IMR-90 (cell line): Measurements from ENCODE around the gene MGAT3. TPM values are rescaled to one million over a fixed set of nuclear protein-coding genes. Genes with fewer than 3 reads are reported as not detected.

Source experiments
- ATAC-seq: fragments of 200-7000 bp; cut with Tn5 transposase; 2 replicates; pipeline ENCODE4 v1.9.1; 2020; ENCODE audit warnings: low read depth, mild to moderate bottlenecking, moderate library complexity
- BruUV-seq: library from RNA; stranded (reverse); fragments of 400-500 nt; replicated peaks from 2 replicates; lab custom pipeline; 2021; lab: Mats Ljungman, UMichigan
- CTCF ChIA-PET: fragments of 300-600 bp; formaldehyde crosslinking; extraction: SDS; loops from one replicate; lab custom pipeline; 2021; ENCODE audit warnings: antibody characterized with exemption; lab: Yijun Ruan, JAX
- POLR2A ChIA-PET: fragments of 300-600 bp; sonication (Branson Sonifier 250); formaldehyde crosslinking; loops from one replicate; lab custom pipeline; 2022; ENCODE audit warnings: antibody characterized with exemption; ENCODE audit not compliant: unreplicated experiment; lab: Charles Lee
- DNase-seq: peaks from one replicate; pipeline ENCODE4 v3.0.0; 2013
- H2AFZ ChIP-seq: replicated peaks from 2 replicates; pipeline ENCODE3; 2013; ENCODE audit warnings: low read length, mild to moderate bottlenecking; ENCODE audit not compliant: poor library complexity
- H2AK5ac ChIP-seq: 2 replicates; pipeline ENCODE4 v1.6.1; 2013; ENCODE audit warnings: low read depth, low read length, inconsistent platforms
- H2AK9ac ChIP-seq: replicated peaks from 2 replicates; pipeline ENCODE3; 2013; ENCODE audit warnings: mild to moderate bottlenecking, low read depth, low read length, moderate library complexity; ENCODE audit not compliant: poor library complexity
- H2BK120ac ChIP-seq: 2 replicates; pipeline ENCODE4 v1.6.1; 2013; ENCODE audit warnings: low read depth, low read length, inconsistent platforms
- H2BK15ac ChIP-seq: 3 replicates; pipeline ENCODE4 v1.6.1; 2013; ENCODE audit warnings: low read depth, low read length, inconsistent platforms
- H2BK20ac ChIP-seq: 2 replicates; pipeline ENCODE4 v1.6.1; 2013; ENCODE audit warnings: low read depth, mild to moderate bottlenecking, inconsistent platforms, low read length, moderate library complexity
- H2BK5ac ChIP-seq: 2 replicates; pipeline ENCODE4 v1.6.1; 2013; ENCODE audit warnings: mild to moderate bottlenecking, low read depth, low read length, inconsistent platforms; ENCODE audit not compliant: poor library complexity, severe bottlenecking
- H3K14ac ChIP-seq: replicated peaks from 2 replicates; pipeline ENCODE4 v1.6.1; 2013; ENCODE audit warnings: low read depth, low read length, inconsistent platforms
- H3K18ac ChIP-seq: 2 replicates; pipeline ENCODE4 v1.6.1; 2013; ENCODE audit warnings: low read depth, low read length, control low read depth
- H3K23ac ChIP-seq: 2 replicates; pipeline ENCODE4 v1.6.1; 2013; ENCODE audit warnings: low read depth, low read length, inconsistent platforms
- H3K27ac ChIP-seq: 2 replicates; pipeline ENCODE4 v1.5.1; 2013; ENCODE audit warnings: mild to moderate bottlenecking, control low read depth, low read length; ENCODE audit not compliant: insufficient read depth
- H3K27me3 ChIP-seq: 2 replicates; pipeline ENCODE4 v1.6.1; 2013; ENCODE audit warnings: low read length; ENCODE audit not compliant: control insufficient read depth, insufficient read depth
- H3K36me3 ChIP-seq: 2 replicates; pipeline ENCODE4 v1.6.1; 2013; ENCODE audit warnings: low read length, mixed read lengths; ENCODE audit not compliant: control insufficient read depth, insufficient read depth
- H3K4ac ChIP-seq: 2 replicates; pipeline ENCODE4 v1.6.1; 2013; ENCODE audit warnings: low read depth, low read length, inconsistent platforms
- H3K4me1 ChIP-seq: 2 replicates; pipeline ENCODE4 v1.6.1; 2013; ENCODE audit warnings: low read length, mixed read lengths; ENCODE audit not compliant: control insufficient read depth, insufficient read depth
- H3K4me2 ChIP-seq: 2 replicates; pipeline ENCODE4 v1.6.1; 2013; ENCODE audit warnings: low read depth, mild to moderate bottlenecking, control low read depth, low read length, moderate library complexity
- H3K4me3 ChIP-seq: 2 replicates; pipeline ENCODE4 v1.5.1; 2013; ENCODE audit warnings: low read depth, mild to moderate bottlenecking, control low read depth, low read length, moderate library complexity; ENCODE audit not compliant: insufficient read depth
- H3K56ac ChIP-seq: 2 replicates; pipeline ENCODE4 v1.6.1; 2013; ENCODE audit warnings: low read length, inconsistent platforms; ENCODE audit not compliant: insufficient read depth; ENCODE audit errors: extremely low read depth
- H3K79me1 ChIP-seq, 2 experiments: 2 replicates each; pipeline ENCODE4 v1.6.1; 2013; ENCODE audit warnings: low read length in 2 of 2, inconsistent platforms in 1 of 2, low read depth in 1 of 2
- H3K9ac ChIP-seq: 2 replicates; pipeline ENCODE4 v1.6.1; 2013; ENCODE audit warnings: low read depth, low read length, control low read depth
- H3K9me1 ChIP-seq: 2 replicates; pipeline ENCODE4 v1.6.1; 2013; ENCODE audit warnings: low read length, inconsistent platforms; ENCODE audit not compliant: insufficient read depth
- H3K9me3 ChIP-seq: 2 replicates; pipeline ENCODE4 v1.6.1; 2013; ENCODE audit warnings: low read length; ENCODE audit not compliant: control insufficient read depth, insufficient read depth
- H4K20me1 ChIP-seq: 2 replicates; pipeline ENCODE4 v1.6.1; 2013; ENCODE audit warnings: low read length, inconsistent platforms; ENCODE audit not compliant: insufficient read depth
- H4K5ac ChIP-seq: 2 replicates; pipeline ENCODE4 v1.6.1; 2013; ENCODE audit warnings: mild to moderate bottlenecking, low read depth, low read length, control low read depth
- H4K8ac ChIP-seq, 2 experiments: 2 replicates each; pipeline ENCODE4 v1.6.1; 2013; ENCODE audit warnings: low read depth in 2 of 2, low read length in 2 of 2, control low read depth in 1 of 2, inconsistent platforms in 1 of 2
- H4K91ac ChIP-seq: 2 replicates; pipeline ENCODE4 v1.6.1; 2013; ENCODE audit warnings: low read depth, low read length, inconsistent platforms; ENCODE audit not compliant: insufficient read depth
- CEBPB ChIP-seq: IDR thresholded peaks from 2 replicates; pipeline ENCODE4 v1.6.1; 2012; ENCODE audit warnings: low read depth, low read length, improper control_type of control experiment
- CHD1 ChIP-seq: IDR thresholded peaks from 2 replicates; pipeline ENCODE4 v1.6.1; 2012; ENCODE audit warnings: low read depth, low read length, improper control_type of control experiment
- FOS ChIP-seq: fragments of 150-350 bp; IDR thresholded peaks from 2 replicates; pipeline ENCODE4 v1.6.1; 2016; ENCODE audit warnings: low read depth, low read length
- MAFK ChIP-seq: IDR thresholded peaks from 2 replicates; pipeline ENCODE4 v1.6.1; 2012; ENCODE audit warnings: low read depth, low read length, improper control_type of control experiment
- MAZ ChIP-seq: IDR thresholded peaks from 2 replicates; pipeline ENCODE4 v1.6.1; 2012; ENCODE audit warnings: low read depth, mild to moderate bottlenecking, low read length, improper control_type of control experiment, moderate library complexity, borderline replicate concordance
- MXI1 ChIP-seq: IDR thresholded peaks from 2 replicates; pipeline ENCODE4 v1.6.1; 2012; ENCODE audit warnings: low read depth, mild to moderate bottlenecking, low read length, moderate library complexity, borderline replicate concordance
- NFE2L2 ChIP-seq: fragments of 150-350 bp; IDR thresholded peaks from 2 replicates; pipeline ENCODE4 v1.6.1; 2016; ENCODE audit warnings: low read depth, mild to moderate bottlenecking, low read length
- RCOR1 ChIP-seq: IDR thresholded peaks from 2 replicates; pipeline ENCODE4 v1.6.1; 2012; ENCODE audit warnings: mild to moderate bottlenecking, low read length, improper control_type of control experiment; ENCODE audit not compliant: insufficient replicate concordance
- RFX5 ChIP-seq: IDR thresholded peaks from 2 replicates; pipeline ENCODE4 v1.8.0; 2012; ENCODE audit warnings: low read depth, mild to moderate bottlenecking, low read length, moderate library complexity
- SMC3 ChIP-seq: fragments of 150-350 bp; IDR thresholded peaks from 2 replicates; pipeline ENCODE4 v1.6.1; 2016; ENCODE audit warnings: low read depth, mild to moderate bottlenecking, antibody characterized with exemption, low read length, moderate library complexity
- WGBS, 2 experiments: methylation state at CpG; one replicate each; pipeline versions ENCODE4 v1.1.5 to v1.1.7; 2013; ENCODE audit warnings: missing lambda C conversion rate in 2 of 2; ENCODE audit not compliant: insufficient read length in 1 of 2; ENCODE audit errors: extremely low coverage in 2 of 2; 5-methylcytosine and 5-hydroxymethylcytosine counted together
- dilution Hi-C: fragments of 300-500 bp; cut with HindIII; formaldehyde crosslinking; loops from one replicate; pipeline ENCODE4 v1.14.3; 2018; ENCODE audit warnings: low sequenced_read_pairs; ENCODE audit not compliant: unreplicated experiment
- in situ Hi-C: fragments of 300-500 bp; cut with MboI; formaldehyde crosslinking; loops from 3 replicates; pipeline ENCODE4 v1.14.3; 2019; ENCODE audit warnings: low sequenced_read_pairs, inconsistent platforms, mixed read lengths
- intact Hi-C: fragments of 100-400 bp; cut with micrococcal nuclease; formaldehyde crosslinking; loops from 2 replicates; pipeline ENCODE4 v1.10.0; 2022
- polyA plus RNA-seq, 3 experiments: library from polyadenylated mRNA; depleted of rRNA; stranded (reverse); fragments of >200 nt; gene quantifications; 2 replicates each; pipeline ENCODE4 v1.2.3, GENCODE V29; 2012; ENCODE audit warnings: low replicate concordance in 1 of 3
- total RNA-seq: library from RNA; depleted of rRNA; stranded (reverse); fragments of >200 nt; gene quantifications from 2 replicates; pipeline ENCODE4 v1.2.3, GENCODE V29; 2012
- TF ChIP-seq, protein P1 (sequence below): conservative IDR thresholded peaks from 2 replicates; pipeline ENCODE4 v1.5.1; 2012; ENCODE audit warnings: mild to moderate bottlenecking, low read depth, low read length, improper control_type of control experiment
- TF ChIP-seq, protein P2 (sequence below): fragments of 150-350 bp; IDR thresholded peaks from 2 replicates; pipeline ENCODE4 v1.6.1; 2017; ENCODE audit warnings: mild to moderate bottlenecking, antibody characterized with exemption, low read length, low read depth
- TF ChIP-seq, protein P3 (sequence below): fragments of 150-350 bp; IDR thresholded peaks from 2 replicates; pipeline ENCODE4 v1.6.1; 2016; ENCODE audit warnings: low read depth, mild to moderate bottlenecking, low read length, moderate library complexity, borderline replicate concordance

The MGAT3 gene
- total and polyA plus RNA-seq, 2 of the 4 experiments (the other 2 are of a cell fraction) = 0.36 to 1.1 TPM

DNA sequence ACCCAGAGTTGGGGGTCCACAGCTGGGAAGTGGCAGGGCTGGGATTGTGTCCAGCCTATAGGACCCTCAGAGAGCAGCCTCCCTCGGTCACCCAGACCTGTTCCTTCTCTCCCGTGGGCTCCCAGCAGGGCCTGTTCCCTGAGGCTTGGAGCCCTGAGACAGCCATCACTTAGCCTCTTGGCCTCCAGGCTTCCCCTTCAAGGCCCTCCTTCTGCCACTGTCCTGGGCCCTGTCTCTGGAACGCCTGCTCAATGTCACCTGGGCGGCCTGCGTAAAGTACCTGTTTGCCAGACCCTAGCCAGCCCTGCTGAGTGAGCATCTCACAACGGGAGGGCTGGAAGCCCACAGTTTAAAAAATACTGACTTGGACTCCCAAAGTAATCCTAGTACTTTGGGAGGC, 6.5 kb downstream of the MGAT3 start:
- Histone ChIP-seq H4K5ac (no peak overlapping the region), H3K56ac (no peak overlapping the region), H3K9ac (no peak overlapping the region), H3K4ac (no peak overlapping the region), H3K27me3 (peaks cover 23% of the 10 kb centered on the region), H3K23ac (no peak overlapping the region), H4K8ac (no peak overlapping the region), H4K91ac (no peak overlapping the region), H3K18ac (no peak overlapping the region), H3K9me3 (no peaks in the 10 kb centered on the region), H3K36me3 (no peaks in the 10 kb centered on the region), H2BK20ac (no peak overlapping the region), H3K4me1 (no peaks in the 10 kb centered on the region), H2AFZ (no peak overlapping the region), H2BK5ac (no peak overlapping the region), H3K9me1 (no peaks in the 10 kb centered on the region), H3K27ac (no peak overlapping the region), H2BK15ac (no peak overlapping the region), H2AK9ac (no peak overlapping the region), H4K20me1 (no peaks in the 10 kb centered on the region), H2AK5ac (no peak overlapping the region), H3K14ac (no peak overlapping the region), H3K4me2 (no peak overlapping the region), H3K79me1 (no peaks in the 10 kb centered on the region), H3K4me3 (no peak overlapping the region), H2BK120ac (no peak overlapping the region)
- ATAC-seq (no peak), DNase-seq (no peak)
- in situ Hi-C loops = no loop called here
- POLR2A ChIA-PET = no interaction called here
- CTCF ChIA-PET = no interaction called here
- no TSS peak for BruUV-seq
- dilution Hi-C loops = no loop called here
- intact Hi-C loops = no loop called here
- 83% methylated on average over 2 of the region's 6 CpGs; no CpG with 5 or more reads in 1 of the 2 experiments for WGBS, 2 experiments
- no peak for TF ChIP-seq RCOR1
- no peak for TF ChIP-seq MXI1
- no peak for TF ChIP-seq CHD1
- TF ChIP-seq, protein P1, sequence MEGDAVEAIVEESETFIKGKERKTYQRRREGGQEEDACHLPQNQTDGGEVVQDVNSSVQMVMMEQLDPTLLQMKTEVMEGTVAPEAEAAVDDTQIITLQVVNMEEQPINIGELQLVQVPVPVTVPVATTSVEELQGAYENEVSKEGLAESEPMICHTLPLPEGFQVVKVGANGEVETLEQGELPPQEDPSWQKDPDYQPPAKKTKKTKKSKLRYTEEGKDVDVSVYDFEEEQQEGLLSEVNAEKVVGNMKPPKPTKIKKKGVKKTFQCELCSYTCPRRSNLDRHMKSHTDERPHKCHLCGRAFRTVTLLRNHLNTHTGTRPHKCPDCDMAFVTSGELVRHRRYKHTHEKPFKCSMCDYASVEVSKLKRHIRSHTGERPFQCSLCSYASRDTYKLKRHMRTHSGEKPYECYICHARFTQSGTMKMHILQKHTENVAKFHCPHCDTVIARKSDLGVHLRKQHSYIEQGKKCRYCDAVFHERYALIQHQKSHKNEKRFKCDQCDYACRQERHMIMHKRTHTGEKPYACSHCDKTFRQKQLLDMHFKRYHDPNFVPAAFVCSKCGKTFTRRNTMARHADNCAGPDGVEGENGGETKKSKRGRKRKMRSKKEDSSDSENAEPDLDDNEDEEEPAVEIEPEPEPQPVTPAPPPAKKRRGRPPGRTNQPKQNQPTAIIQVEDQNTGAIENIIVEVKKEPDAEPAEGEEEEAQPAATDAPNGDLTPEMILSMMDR = no peak
- no peak for TF ChIP-seq MAZ
- TF ChIP-seq FOS = no peak
- TF ChIP-seq SMC3 = no peak
- TF ChIP-seq CEBPB = no peak
- TF ChIP-seq NFE2L2 = no peak
- no peak for TF ChIP-seq RFX5
- TF ChIP-seq, protein P2, sequence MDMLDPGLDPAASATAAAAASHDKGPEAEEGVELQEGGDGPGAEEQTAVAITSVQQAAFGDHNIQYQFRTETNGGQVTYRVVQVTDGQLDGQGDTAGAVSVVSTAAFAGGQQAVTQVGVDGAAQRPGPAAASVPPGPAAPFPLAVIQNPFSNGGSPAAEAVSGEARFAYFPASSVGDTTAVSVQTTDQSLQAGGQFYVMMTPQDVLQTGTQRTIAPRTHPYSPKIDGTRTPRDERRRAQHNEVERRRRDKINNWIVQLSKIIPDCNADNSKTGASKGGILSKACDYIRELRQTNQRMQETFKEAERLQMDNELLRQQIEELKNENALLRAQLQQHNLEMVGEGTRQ = no peak
- TF ChIP-seq MAFK = no peak
- TF ChIP-seq, protein P3, sequence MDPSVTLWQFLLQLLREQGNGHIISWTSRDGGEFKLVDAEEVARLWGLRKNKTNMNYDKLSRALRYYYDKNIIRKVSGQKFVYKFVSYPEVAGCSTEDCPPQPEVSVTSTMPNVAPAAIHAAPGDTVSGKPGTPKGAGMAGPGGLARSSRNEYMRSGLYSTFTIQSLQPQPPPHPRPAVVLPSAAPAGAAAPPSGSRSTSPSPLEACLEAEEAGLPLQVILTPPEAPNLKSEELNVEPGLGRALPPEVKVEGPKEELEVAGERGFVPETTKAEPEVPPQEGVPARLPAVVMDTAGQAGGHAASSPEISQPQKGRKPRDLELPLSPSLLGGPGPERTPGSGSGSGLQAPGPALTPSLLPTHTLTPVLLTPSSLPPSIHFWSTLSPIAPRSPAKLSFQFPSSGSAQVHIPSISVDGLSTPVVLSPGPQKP = no peak
